ENCODE results near the gene RAD51B.

Gene RAD51B

DNA sequence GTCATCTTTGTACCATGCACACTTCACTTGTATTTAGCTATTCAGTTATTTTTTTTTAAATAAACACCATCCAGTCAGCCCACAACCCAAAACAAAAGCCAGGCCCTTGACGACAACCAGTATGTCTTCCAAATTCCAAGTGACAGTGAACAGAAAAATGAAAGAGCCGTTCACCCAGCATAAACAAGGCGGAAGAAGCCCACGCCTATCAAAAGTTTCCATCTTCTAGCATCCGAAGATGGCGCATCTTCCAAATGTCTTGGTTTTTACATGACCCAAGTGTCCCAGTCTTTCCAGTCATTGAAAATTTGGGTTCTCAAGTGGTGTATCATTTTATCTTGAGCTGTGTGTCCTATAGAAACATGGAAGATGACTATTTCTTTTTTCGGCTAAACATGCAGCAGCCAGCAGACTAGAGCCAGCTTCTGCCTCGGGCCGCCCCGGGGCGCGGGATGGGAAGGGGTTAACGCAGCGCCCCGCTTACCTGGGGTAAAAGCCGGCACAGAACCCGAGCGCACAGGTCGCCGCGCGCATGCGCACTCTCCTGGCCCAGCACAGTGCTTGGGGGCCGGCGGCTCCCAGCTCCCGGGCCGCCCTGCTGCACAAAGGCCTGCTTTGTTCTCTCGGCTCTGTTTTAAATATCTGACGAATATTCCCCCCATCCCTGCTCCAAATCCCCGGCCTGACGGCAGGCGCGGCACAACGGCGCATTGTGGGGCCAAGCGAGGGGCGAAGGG lies 808.5 kb downstream of the RAD51B start:
- TF ChIP-seq, protein P1, sequence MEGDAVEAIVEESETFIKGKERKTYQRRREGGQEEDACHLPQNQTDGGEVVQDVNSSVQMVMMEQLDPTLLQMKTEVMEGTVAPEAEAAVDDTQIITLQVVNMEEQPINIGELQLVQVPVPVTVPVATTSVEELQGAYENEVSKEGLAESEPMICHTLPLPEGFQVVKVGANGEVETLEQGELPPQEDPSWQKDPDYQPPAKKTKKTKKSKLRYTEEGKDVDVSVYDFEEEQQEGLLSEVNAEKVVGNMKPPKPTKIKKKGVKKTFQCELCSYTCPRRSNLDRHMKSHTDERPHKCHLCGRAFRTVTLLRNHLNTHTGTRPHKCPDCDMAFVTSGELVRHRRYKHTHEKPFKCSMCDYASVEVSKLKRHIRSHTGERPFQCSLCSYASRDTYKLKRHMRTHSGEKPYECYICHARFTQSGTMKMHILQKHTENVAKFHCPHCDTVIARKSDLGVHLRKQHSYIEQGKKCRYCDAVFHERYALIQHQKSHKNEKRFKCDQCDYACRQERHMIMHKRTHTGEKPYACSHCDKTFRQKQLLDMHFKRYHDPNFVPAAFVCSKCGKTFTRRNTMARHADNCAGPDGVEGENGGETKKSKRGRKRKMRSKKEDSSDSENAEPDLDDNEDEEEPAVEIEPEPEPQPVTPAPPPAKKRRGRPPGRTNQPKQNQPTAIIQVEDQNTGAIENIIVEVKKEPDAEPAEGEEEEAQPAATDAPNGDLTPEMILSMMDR (IDR thresholded peaks at IDR 0.05; ENCODE audit: insufficient read depth, missing control alignments): no peak
- DNase-seq (ENCODE audit: insufficient read length, low spot score) (no peak), FAIRE-seq (no peak)

DNA sequence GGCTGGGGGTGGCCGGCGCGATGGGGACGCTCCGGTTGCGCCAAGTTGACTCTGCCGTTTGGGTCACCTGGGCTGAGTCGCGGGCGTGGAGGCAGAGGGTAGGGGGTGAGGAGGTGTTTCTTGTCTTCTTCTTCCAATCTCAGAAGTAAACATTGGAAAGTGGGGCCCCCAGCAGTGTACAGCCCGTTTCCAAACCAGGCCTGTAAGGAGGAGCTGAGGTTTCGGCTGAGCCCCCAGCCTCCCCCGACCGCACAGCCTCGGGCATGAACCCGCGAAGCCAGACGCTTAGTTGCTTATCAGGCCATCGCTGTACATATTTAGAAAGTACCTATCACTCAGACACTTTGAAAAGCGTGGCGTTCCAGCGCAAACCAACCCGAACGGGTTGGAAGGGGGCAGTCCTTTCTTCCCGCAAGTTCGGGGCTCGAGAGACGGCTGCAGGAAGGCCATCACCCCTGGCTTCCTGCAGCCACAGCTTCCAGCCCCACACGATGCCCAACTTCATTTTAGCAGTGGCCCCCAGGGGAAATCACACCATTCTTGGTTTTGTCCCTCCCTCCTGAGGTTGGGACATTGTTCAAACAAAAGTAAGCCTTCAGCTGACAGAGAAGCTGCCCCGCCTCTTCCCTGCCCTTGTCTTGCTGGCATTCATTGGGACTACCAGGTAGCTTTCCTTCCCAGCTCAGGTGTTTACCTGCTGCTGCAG lies 809.2 kb downstream of the RAD51B start:
- no peak for DNase-seq (ENCODE audit: insufficient read length, low spot score)
- FAIRE-seq: no peak
- TF ChIP-seq, protein P1 (IDR thresholded peaks at IDR 0.05; ENCODE audit: insufficient read depth, missing control alignments): no peak

DNA sequence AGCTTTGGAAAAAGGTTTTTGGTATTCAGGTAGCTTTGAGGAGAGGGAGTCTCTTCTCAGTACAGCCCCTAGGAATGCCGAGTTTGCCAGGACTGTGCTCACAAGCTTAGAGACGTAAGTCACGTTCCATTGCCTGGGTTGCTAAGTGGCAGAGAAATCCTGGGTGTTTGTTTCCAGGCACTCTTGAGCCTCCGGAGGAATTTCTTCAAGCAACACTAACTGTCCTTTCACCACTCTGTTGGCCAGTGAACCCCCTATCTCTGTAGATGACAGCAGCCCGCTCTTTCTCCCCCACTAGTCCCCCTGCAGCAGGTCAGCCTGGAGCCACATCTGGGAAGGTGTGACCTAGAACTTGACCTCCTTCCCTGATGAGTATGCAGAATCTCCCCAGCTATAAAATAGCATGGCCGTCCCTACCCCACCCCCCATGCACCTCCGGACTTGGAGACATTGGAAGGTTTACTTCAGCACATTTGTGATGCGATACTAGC lies 810.5 kb downstream of the RAD51B start:
- TF ChIP-seq, protein P1 (IDR thresholded peaks at IDR 0.05; ENCODE audit: insufficient read depth, missing control alignments): no peak
- FAIRE-seq (no peak), DNase-seq (ENCODE audit: insufficient read length, low spot score) (no peak)

DNA sequence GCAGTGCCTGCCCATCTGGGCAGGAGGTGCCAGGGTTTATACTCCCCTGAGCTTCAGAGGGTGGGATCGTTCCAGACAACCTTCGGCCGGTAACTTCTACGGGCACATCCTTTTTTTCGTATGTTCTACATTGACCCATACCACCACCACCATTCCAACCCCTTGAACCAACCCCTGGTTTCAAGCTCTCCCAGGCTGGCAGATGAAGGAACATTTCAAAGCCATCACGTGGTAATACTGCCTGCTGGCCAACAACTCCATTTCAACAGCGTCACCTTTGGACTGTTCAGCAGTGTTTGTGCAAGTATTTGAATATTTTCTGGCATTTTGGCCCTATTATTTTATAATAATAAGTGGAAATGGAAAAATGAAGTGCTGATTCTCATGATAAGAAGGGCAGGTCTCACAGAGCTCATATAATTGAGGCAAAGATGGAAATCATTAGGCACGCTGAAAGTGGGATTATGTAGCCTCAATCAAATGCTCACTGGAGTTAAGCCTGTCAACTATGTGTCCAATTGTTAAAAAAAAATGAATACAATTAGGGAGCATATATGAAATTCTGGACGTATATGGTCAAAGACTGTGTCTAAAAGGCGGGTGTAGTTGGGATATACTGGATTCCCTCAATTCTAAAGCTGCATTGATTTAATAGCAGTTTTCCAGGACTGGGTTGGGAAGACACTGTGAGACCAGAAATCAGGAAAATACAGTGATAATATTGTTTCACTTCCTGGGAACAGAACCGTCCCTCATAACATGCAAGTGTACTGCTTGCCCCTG lies 811.2 kb downstream of the RAD51B start:
- FAIRE-seq (no peak), DNase-seq (ENCODE audit: insufficient read length, low spot score) (no peak)
- TF ChIP-seq, protein P1 (IDR thresholded peaks at IDR 0.05; ENCODE audit: insufficient read depth, missing control alignments): no peak

DNA sequence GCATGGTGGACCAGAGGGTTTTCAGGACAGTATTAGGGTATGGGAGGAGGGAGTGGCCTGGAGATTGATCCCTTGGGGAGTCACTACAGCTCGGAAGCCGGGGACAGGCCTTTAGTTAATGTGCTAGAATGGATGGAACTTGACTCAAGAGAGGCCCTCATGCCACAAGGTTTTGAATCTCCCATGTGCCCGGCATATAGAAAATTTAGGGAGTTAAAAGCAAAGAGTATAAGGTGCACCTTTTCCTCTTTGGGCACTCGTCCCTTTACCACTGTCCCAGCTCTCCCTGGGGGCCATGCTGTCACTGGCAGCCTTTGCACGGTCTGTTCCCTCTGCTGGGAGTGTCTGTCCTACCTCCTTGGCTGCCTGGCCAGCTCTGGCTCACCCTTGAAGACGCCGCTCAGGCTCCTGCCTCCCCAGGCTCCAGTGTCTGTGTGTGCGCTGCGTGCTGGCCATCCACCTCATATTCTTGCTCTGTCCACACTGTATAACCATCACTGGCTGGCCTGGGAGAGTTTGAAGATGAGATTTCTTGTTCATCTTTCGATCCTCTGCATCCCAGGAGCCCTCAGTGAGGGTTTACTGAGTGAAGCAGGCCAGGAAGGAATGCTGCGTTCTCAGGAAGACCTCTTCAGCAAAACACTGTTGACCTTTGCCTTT lies 811.9 kb downstream of the RAD51B start:
- FAIRE-seq (no peak), DNase-seq (ENCODE audit: insufficient read length, low spot score) (no peak)
- TF ChIP-seq, protein P1 (IDR thresholded peaks at IDR 0.05; ENCODE audit: insufficient read depth, missing control alignments): no peak

DNA sequence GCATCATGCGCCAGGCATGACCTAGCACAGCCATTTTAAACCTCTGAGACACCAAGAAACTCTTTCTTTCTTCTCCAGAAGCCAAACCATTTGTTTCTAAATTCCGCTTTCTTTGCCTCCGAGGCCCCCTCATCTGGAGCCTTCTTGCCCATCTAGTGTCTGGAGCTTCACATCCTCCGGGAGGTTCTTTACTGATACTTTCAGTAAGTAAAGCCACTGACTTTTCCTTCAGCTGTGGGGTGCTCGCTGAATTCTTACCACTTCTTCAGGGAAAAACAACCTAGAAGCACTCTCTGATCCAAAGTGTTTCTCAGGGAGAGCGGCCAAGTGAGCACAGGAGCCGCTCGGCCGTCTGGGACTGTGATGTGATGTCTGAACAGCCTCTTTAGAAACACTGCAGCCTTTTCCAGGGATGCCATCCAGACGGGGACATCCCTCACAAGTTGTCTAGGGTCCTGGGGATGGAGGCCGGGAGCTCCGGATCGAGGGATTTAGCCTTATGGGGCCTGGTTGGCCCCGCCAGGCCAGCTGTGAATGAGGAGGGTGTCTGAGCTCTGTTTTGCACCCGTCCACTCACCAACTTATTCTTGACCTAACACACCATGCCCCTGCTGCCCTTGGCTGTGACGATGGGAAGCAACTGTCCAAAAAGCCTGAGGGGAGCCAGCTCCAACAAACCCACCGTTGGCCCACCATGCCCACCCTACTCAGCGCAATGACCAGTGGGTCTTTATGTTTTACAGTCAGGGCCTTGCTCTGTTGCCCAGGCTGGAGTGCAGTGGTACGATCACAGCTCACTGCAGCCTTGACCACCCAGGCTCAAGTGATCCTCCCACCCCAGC lies 812.7 kb downstream of the RAD51B start:
- TF ChIP-seq, protein P1 (IDR thresholded peaks at IDR 0.05; ENCODE audit: insufficient read depth, missing control alignments): no peak
- DNase-seq (ENCODE audit: insufficient read length, low spot score) (no peak), FAIRE-seq (no peak)
